LNCAP (cell line): ENCODE measurements around the gene TMEM131L.

Experiments
- CTCF ChIP-seq: fragments of 450-650 bp; IDR thresholded peaks from 2 replicates; pipeline ENCODE4 v1.5.1; 2017; ENCODE audit warnings: mild to moderate bottlenecking

TMEM131L gene

DNA sequence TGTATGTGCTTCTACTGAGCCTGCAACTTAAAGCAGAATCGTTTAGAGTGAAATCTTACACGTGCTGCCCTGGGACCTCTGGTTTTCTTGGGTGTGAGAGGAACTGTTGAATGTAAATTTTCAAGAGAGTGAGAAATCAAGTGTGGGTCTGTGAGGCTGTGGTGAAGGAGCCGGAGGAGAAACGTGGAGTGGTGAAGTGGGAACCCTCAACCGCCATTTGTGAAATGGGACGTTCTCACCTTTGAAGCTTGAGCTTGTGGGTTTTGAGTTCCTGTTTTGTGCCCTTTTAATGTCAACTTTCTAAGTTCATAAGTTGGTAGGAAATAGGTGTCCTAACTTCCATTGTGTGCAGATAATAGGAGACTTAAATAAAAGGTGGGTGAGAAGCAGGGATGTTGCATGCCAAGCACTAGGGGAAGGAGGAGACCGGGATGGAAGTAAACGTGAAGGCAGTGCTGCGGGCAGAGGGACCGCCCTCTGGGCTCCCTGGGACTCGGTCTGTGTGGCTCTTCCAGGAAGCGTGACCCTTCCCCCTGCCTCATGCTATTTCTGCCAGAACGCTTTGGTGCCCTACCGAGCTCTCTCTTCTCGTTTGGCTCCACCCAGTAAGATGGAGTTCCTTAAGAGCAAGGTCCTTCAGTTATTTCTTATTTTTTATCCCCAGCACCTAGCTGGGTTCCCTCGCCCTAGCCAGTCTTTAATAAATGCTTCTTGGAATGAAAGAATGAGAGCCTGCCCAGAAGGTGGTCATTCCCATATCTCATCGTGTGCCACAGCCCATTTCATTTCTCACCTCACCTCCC lies 56.0 kb downstream of the TMEM131L start:
- no peak for TF ChIP-seq CTCF

DNA sequence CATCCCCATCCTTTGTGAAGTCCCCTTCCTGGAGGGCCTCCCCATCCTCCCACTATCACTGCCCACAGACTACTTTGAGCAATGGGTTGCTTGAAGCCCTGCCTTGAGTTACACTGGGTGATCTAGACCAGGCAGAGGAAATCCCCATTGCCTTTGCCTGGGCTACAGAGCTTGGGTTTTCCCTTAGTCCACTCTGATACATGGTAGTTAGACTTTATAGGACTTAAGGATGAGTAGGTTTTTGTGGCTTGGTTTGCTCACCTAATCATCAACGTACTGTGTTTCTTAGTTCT lies 56.6 kb downstream of the TMEM131L start:
- no peak for TF ChIP-seq CTCF

DNA sequence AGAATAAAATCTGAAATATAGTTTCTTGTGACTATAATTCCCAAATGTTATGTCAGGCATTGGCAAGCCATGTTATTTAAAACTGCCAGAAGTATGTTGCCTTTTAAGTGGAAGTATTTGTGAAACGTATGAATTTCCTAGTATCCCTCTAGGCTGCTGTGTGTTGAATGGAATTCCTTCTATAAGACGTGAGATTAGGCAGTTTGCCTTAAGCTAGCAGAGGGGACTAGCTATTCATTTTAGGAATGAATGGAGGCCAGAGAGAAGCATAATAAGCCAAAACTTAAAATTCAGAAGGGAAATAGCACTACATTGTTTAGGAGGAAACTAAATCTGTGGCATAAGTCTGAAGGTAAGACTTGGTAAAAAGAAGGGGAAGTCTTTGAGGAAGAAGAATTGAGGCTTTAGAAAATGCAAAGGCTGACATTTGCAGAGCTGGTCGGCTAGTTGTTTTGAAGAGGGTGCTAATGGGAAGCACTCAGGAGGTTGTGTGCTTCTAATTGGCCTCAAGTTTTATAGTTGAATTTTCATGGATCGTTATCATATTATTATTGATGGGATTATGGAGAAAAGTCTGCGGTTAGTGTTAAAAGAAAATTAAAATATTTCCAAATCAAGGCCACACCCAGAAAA lies 57.1 kb downstream of the TMEM131L start:
- no peak for TF ChIP-seq CTCF

- no peak for TF ChIP-seq CTCF
Observed at GRCh38 chr4:153523941-153524386, 57.8 kb downstream of the TMEM131L start.

DNA sequence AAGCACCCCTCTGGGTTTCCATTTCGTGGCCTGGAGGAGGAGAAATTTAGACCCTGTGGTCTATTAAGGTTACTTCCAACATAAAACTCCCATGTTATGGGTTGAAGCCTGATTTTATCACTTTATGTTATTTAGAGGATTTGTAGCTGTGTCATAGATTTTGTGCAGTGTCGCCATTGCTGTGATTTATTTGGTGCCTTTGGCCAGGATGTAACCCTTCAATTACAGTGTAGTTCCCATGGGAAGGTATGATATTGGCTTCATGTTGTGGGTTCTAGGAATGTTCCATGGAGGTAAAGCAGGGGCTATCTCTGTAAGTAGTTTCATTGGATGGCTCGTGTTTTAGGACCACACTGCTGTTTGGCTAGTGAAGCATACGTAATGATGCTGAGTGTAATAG lies 58.5 kb downstream of the TMEM131L start:
- TF ChIP-seq CTCF: no peak

DNA sequence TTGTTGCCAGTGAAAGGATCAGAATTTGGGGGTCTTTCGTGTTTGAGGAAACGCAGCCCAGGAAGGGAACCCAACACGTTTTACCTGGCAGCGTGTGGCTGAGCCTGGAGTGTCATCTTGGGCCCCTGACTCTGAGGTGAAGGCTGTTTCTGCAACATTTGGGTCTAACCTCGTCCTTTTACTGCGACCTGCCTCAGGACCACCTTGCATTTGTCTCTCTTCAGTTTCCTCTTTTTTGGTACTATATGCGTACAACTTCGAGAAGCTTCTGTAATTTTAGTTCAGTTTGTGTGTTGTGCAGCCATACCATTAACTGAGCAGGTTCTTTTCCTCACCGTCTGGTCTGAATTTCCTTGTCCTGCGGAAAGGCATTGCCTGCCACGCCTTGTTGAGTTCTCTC lies 61.5 kb downstream of the TMEM131L start:
- TF ChIP-seq CTCF: no peak

DNA sequence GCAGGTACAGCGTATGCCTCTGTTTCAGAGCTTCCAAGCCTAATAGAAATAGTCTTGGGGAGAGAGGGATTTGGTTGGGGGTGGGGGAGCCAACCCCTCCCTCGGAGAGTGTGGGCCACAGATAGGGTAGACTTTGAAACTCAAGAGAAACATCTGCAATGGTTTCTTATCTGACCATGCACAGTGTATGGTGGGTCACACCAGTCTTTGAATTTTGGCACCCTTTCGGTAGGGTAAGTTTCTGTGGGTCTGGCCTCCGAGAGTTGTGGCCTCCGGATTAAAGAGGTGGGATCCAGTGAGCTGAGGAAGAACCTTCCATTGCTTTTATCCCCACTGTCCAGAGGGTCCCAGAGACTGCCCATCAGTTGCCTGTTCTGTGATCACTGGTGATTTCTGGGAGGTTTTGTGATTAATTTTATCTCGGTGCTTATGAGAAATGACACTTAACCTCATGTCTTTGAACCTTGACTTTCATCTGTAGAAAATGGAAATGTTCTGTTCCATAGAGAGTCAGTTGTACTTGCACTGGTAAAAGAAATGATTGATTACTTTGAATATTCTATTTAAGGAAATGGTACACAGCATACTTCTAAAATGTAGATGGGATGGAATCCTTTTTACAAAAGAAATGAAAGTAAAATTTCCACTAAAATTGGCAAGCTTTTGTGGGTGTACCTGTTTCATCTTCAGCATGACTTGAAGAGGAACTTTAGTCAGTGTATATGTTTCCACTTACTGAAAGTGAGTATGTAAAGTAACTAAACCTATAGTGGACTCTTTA lies 62.7 kb downstream of the TMEM131L start:
- TF ChIP-seq CTCF: no peak
